GM18507 (cell line): ENCODE measurements around the gene ZNF467.

ENCODE experiments used
- DNase-seq: peaks from one replicate; pipeline ENCODE4 v3.0.0; 2011; ENCODE audit warnings: low read depth; ENCODE audit not compliant: insufficient read length; ENCODE audit errors: extremely low spot score
- FAIRE-seq: peaks from 2 replicates; lab custom pipeline; 2011; peaks lifted over from hg19 to GRCh38; lab: Jason Lieb, UNC

The ZNF467 gene

GRCh38 chr7:149759093-149759860 is 14.1 kb downstream of the ZNF467 start:
- DNase-seq, result no peak
- FAIRE-seq, result no peak

DNA sequence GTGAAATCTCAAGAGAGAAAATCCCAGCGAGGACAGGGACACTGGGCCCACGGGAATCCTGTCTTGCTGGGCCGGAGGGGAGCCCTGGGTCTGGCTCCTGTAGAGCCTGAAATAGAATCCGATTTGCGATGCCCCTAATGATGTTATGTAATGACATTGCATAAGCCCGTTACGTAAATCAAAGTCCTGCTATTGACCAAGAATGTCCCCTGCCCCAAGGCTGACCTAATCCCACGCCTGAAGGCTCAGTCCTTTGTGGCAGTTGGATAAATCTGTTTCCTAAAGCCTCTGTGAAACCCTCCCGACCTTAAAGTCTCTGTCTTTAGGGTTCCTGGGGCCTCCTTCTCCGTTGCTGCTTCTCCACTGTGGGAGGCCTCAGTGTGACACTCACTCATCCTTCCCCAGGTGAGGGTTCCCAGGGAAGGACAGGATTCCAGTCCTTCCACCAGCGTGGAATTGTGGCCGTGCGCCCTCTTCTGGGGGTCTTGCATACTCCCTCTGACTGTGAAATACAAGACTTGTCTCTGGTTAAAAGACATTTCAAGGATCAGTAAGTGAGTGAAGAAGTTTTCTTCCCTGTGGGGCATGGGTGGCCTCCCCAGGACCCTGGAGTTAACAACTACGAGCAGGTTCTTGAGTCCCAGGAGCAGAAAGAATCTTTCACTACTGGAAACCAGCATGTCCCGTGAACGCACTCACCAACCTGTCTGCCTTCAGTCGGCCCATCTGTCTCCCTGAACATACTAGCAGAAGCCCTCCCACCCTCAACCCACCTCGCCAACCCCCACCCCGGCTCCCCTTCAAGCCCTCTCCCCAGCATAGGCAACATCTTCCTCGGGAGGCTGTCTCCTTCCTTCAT is 19.8 kb downstream of the ZNF467 start:
- DNase-seq, result no peak
- no peak for FAIRE-seq

DNA sequence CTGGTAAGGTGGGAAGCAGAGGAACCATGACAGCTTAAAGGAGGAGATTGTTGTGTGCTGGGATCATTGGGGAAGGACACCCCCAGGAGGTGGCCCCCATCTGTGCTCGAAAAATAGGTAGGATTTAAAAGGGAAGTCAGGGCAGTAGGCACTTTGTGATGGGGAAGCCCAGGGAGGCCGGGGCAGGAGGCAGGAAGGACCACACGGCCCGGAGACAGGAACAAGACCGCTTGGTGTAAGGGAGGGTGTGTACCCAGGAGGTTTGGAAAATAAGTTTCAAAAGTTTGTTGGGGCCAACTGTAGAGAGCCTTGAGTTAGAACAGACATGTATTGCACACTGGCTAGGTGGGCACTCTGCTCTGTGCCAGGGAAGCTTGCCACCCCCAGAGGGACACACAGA is 20.7 kb downstream of the ZNF467 start:
- no peak for FAIRE-seq
- DNase-seq, result no peak

GRCh38 chr7:149751043-149751775 is 22.2 kb downstream of the ZNF467 start:
- DNase-seq, result no peak
- no peak for FAIRE-seq

- FAIRE-seq (no peak), DNase-seq (no peak)
Measured at GRCh38 chr7:149750122-149750845, 23.1 kb downstream of the ZNF467 start.

GRCh38 chr7:149748076-149748874 is 25.1 kb downstream of the ZNF467 start:
- no peak for FAIRE-seq
- DNase-seq, result no peak

GRCh38 chr7:149743476-149744255 is 29.7 kb downstream of the ZNF467 start:
- FAIRE-seq (no peak), DNase-seq (no peak)

DNA sequence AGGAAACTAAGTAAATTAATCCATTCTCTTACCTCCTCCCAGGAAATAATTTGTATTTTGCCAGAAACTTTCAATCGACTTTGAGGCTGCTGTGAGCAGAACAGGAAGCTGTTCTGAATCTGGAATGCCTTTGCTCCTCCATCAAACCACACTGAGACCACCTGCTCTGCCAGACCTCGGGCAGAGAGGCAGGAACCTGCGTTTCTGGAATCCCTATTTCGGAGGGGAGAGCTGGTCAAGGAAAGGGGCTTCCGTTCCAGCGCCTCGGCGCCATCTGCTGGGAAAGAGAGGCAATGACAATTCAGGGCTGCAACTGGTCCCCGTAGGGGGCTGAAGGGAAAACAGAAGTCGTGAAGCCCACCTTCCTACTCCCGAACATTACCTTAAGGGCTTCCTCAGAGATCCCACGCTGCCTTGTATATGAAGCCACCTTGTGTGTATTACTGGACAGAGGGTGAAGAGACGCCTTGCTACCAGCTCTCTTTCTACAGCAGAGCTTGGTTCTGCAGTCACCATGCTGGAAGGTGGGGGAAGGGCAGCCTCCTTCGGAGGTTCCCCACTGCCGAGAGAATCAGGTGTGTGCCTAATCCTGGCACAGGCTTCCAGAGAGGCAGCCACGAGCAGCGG is 31.2 kb downstream of the ZNF467 start:
- DNase-seq (peak; percentile 51), FAIRE-seq (peak; percentile 70)

DNA sequence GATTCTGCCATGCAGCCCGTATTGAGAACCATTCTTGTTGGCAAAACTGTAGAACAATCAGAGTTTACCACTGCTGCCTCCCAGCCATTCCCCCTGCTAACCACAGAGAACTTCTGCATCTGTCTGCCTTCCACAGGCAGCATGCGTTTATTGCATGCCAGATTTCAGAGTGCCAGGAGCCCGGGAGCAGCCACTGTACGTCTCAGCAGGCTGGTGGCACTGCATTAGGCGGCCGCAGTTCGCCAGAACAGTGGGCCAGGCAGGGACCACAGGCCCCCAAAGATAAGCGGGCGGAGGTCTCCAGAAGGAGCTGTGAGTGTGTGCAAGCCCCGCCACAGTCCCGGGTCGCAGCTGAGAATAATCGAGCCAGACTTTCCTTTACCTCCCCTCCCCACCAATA is 31.8 kb downstream of the ZNF467 start:
- FAIRE-seq (no peak), DNase-seq (no peak)

- DNase-seq (no peak), FAIRE-seq (no peak)
Measured at GRCh38 chr7:149736478-149737360, 36.7 kb downstream of the ZNF467 start.

DNA sequence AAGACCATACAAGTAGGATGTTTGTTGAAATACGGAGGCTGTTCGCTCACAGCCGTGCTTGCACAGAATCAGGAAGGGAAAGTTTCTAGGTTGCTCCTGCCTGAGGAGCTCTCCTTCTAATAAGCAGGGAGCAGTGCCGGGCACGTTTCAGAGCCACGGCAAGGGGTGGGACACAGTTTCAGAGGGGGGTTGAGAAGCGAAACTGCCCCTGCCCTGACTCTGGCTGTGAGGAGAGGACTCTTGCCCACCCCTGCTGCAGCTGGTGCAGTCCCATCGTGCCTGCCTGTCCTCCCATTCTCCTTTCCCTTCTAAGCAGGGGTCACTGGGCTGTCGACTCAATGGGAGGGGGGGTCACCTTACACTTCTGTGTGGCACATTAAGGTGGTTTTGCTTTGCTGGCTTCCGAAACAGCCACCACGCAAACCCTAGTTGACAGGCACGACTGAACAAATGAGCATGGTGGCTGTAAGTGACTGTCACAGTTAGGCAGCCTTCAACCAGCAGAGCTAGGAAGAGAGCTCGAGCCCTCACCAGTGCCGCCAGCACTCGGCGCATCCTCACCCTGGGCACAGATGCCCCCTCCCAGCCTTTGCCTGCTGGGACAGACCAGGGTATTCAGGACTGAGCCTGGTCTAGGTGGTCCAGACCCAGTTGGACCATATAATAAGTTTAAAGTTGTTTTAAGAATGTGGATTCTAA is 37.5 kb downstream of the ZNF467 start:
- DNase-seq (no peak), FAIRE-seq (no peak)

GRCh38 chr7:149735181-149735602 is 38.2 kb downstream of the ZNF467 start:
- FAIRE-seq, result no peak
- no peak for DNase-seq

DNA sequence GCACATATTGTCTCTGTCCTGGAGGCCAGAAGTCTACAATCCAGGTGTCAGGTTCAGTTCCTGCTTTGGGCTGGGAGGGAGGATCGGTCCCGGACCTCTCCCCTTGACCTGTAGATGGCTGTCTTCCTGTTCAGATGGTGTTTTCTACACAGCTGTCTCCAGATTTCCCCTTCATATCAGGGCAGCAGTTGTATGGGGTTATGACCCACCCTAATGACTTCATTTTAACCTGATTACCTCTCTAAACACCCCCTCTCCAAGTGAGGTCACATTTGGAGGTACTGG is 38.7 kb downstream of the ZNF467 start:
- DNase-seq (no peak), FAIRE-seq (no peak)

DNA sequence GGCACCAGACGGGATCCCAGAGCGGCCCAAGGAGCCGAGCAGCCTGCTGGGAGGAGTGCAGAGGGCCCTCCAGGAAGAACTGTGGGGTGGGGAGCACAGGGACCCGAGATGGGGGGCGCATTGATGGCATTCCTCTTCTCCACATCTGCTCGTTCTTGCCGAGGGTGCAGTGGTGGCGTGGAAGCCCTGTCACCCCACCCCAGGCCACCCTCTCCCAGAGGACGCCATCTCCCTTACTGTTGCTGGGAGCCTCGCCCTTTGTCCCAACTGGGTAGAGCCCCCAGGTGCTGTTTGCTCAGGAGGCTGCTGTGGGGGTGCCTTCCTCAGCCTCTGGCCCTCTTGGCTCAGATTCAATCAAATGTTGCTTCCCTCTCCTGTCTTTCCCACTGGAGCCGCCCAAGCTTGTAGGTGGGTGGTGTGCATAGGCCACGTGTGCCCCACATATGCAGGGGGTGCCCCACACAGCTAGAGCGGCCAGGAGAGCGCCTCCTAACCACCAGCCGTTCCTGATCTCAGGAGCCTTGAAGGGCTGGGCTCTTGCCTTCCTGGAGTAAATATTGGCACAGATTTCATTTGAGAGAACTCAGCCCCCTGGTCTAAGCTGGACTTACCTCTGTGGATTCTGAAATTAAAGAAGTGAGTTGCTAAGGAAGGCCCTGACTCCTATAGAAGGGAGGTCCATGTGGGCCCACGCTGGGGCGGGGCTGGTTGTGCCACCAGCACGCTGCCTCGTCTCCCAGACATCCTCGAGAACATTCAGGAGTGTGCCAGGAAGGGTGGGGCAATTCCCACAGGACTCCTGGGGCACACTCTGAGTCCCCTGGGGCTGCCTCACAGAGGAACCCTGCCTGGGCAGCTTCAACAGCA is 39.2 kb downstream of the ZNF467 start:
- DNase-seq, result no peak

DNA sequence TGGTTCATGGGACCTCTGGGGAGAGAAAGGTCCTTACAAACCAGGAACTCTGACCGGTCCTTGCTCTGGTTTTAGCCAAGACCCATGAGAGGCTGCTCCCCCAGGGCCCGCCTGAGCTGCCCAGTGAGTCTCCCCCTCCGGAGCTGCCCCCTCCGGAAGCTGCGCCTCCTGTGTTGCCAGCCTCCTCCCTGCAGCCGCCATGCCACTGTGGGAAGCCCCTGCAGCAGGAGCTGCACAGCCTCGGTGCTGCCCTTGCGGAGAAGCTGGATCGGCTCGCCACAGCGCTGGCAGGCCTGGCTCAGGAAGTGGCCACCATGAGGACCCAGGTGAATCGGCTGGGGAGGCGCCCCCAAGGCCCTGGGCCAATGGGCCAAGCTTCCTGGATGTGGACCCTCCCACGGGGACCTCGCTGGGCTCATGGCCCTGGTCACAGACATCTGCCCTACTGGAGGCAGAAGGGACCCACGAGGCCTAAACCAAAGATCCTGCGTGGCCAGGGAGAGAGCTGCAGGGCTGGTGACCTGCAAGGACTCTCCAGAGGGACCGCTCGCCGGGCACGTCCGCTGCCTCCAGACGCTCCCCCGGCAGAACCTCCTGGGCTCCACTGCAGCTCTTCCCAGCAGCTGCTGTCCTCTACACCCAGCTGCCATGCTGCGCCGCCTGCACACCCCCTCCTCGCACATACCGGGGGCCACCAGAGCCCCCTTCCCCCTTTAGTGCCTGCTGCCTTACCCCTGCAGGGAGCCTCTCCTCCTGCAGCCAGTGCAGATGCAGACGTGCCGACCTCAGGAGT is 40.1 kb downstream of the ZNF467 start:
- FAIRE-seq (no peak), DNase-seq (no peak)

More for the DNA sequence above, 39.2 kb downstream of the ZNF467 start:
- FAIRE-seq, result no peak
